Measurements from ENCODE around the gene GPATCH4. TPM values are rescaled to one million over a fixed set of nuclear protein-coding genes. Genes with fewer than 3 reads are reported as not detected.
"Not testable (repeated sequence)": the region's sequence is repeated elsewhere in the genome, so short reads cannot be mapped to it uniquely, and the experiment has no call there.

Gene GPATCH4
- total RNA-seq, 1 donor: 11.8 TPM

DNA sequence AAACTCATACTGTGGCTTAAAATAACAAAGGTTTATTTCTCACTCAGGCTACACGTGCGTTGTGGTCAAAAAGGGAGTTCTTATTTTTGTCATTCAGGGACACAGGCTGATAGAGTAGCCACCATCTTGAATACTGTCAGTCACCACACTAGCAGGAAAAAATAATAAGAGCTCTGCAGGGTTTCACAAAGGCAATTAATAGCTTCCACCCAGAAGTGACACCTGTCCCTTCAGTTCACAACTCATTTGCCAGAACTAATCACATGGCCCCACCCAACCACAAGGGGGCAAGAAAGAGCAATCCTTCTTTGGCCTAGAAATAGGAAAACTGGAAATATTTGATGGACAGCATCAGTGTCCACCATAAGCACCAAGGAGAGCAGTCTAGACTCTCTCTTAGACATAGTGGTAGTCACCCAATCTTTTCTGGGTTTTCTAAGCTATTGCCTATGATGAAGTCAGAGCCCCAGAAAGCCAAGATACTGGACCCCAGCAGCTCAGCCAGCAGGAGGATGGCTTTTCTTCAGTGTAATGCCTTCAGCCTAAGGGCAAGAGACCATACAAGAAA is 26.1 kb upstream of the GPATCH4 start:
- peak in 1 of 3 donors; percentile 64 for DNase-seq (ENCODE audit: low read depth in 2 of 3, low spot score in 2 of 3)

DNA sequence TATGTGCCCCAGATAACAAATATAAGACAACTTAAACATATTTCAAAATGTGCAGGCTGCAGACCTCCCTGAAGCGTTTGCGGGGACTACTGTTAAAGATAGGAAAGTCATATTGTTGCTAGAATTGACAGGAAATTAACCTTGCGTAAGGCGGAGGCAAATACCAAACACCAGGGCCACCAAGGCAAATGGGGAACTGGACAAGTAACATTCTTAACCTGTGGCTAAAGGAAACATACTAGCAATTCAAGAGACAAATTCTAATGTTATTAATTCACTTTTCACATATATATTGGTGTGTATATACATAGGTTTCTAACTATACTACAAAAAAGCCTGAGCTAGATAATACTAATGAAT is 24.8 kb upstream of the GPATCH4 start:
- DNase-seq (ENCODE audit: low read depth in 2 of 3, low spot score in 2 of 3): no peak

DNA sequence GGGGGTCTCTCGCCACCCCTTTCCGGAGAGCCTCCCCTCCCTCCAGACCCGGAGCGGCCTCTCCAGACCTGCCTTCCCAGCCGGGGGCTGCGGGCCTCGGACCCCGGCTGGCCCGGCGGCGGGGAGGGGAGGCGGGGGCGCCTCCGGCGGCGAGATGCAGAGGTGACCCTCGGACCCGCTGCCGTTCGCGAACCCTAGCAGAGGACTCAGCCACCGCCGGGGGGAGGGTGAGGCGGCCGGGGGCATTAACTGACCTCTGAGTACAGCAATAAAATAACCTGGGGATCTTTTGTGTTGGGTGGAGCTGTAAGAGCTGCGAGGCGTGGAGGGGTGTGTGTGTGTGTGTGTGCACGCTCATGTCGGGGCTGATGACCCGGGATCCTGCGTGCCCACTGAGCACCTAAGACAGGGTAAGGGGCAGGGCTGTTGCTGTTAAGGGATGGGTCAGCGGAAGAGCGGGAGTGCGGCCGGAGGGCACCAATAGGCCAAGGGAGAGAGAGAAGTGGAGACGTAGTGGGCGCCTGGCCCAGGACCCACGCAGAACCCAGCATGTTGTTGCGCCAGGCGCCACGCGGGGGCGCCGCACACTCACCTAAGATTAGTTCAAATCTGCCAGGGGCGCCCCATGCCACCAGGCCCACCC is 24.3 kb upstream of the GPATCH4 start:
- peak; percentile 60 to 78 (median 67) for DNase-seq (ENCODE audit: low read depth in 2 of 3, low spot score in 2 of 3)

DNA sequence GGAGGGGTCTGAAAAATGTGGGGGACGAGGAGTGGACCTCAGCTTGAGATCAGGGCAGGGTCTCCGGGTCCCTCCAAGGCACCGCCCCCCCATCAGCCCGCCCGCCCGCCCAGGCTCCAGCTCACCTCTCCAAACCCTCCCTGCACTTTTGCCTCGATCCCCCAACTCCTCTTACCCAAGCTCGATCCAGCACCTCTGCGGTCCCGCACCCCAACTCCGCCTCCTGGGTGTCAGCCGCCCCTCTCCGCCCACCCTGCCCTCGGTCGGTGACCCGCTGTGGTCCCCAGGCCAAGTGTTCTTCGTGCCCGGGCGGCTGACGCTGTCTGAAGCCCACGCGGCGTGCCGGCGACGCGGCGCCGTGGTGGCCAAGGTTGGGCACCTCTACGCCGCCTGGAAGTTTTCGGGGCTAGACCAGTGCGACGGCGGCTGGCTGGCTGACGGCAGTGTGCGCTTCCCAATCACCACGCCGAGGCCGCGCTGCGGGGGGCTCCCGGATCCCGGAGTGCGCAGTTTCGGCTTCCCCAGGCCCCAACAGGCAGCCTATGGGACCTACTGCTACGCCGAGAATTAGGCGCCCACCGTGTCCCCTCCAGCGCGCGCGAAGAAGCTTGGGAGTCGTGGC is 23.6 kb upstream of the GPATCH4 start:
- no peak for DNase-seq (ENCODE audit: low read depth in 2 of 3, low spot score in 2 of 3)

DNA sequence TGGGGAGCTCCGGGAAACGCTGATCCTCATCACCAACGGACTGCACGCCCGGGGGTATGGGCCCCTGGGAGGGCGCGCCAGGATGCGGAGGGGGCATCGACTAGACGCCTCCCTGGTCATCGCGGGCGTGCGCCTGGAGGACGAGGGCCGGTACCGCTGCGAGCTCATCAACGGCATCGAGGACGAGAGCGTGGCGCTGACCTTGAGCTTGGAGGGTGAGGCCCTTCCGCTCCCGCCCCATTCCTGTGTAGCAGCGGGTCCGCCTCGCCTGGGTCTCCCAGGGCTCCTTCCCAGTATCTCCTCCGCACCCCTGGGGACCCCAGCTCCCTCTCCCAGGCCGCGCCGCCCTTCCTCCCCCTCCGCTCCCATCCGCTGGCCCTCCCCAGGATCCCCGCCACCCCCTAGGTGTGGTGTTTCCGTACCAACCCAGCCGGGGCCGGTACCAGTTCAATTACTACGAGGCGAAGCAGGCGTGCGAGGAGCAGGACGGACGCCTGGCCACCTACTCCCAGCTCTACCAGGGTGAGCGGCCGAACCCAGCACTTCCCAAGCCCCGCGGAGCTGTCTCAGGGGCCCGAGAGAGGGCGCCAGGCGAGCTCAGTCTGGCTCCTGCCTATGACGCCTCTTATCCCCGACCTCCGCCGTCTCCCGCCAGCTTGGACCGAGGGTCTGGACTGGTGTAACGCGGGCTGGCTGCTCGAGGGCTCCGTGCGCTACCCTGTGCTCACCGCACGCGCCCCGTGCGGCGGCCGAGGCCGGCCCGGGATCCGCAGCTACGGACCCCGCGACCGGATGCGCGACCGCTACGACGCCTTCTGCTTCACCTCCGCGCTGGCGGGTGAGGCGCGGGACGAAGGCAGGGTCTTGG is 22.9 kb upstream of the GPATCH4 start:
- DNase-seq (ENCODE audit: low read depth in 2 of 3, low spot score in 2 of 3): peak in 1 of 3 donors; percentile 56

DNA sequence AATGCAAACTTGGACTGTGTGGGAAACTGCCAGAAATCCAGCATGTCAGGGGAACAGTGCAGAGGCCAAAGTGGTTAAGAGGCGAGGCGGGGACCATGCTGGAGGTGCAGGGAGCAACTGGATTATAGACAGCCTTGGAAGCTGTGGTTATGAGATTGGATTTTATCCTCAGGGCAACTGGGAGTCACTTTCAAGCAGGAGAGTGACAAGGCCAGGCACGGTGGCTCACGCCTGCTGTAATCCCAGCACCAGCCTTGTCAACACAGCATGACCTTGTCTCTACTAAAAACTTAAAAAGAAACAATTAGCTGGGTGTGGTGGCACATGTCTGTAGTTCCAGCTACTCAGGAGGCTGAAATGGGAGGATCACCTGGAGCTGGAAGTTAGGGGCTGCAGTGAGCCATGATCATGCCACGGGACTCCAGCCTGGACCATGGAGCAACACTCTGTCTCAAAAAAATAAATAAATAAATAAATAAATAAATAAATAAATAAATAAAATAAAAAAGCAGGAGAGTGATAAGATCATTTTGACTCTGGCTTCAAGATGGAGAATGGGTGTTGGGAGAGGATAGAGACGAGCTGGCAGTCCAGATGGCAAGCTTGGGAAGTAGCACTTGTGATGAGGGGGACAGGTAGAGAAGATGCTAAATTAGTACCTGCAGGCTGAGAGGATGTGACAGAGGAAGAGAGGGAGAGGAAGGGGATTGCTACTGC is 21.5 kb upstream of the GPATCH4 start:
- no peak for DNase-seq (ENCODE audit: low read depth in 2 of 3, low spot score in 2 of 3)

DNA sequence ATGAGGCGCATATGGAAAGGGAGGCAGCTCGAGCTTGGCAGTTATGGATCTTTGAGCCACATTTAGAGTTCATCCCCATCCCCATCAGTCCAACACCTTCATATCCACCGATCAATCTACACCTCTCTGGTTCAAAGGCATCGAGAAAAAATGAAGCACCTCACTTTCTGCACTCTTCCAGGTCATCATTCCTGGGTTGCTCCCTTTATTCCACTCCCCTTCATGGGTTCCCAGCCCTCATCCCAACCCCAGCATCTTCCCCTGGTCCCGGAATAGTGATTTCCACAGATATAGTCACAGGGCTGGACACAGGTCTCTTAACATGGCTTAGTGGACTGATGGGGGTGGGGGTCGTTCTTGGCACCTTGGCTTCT is 18.3 kb upstream of the GPATCH4 start:
- DNase-seq (ENCODE audit: low read depth in 2 of 3, low spot score in 2 of 3): no peak

DNA sequence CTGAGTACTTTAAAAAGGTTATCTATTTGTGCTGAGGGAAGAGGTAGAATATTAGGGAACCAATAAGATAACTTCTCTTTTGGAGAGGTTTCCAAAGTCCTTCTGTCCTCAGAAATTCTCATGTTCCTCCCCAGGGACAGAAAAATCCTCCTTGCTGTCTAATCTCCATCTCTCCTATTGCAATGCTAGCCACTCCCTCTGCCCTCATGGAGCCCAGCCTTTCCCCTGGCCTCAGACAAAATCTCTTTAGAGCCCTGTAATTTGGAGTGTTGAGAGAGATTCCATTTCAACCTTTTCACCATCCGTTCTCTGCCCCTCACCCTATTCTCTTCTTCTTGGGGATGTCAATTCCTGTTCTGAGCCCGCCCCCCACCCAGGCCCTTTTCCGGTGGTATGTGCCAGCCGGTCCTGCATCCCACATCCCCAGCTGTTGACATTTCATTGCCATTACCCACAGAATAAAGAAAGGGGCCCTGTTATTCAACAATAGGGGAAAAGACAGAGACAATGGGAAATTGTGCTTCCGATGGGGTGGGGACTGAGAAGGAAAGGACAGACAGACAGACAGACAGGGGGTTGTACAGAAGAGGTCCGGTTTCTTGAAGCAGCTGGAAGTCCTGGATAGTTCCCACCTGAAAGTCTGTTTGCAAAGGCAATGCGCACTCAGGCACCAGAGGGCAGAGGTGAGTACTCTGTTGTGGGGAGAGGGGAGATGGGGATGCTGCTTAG is 17.7 kb upstream of the GPATCH4 start, which contains the start of gene HAPLN2:
TSS of gene HAPLN2 (plus strand) at position 563 of the 729 bp plus-strand sequence. CDS start 4,076 bp downstream, outside the sequence.
- peak in 1 of 3 donors; percentile 56 for DNase-seq (ENCODE audit: low read depth in 2 of 3, low spot score in 2 of 3)

DNA sequence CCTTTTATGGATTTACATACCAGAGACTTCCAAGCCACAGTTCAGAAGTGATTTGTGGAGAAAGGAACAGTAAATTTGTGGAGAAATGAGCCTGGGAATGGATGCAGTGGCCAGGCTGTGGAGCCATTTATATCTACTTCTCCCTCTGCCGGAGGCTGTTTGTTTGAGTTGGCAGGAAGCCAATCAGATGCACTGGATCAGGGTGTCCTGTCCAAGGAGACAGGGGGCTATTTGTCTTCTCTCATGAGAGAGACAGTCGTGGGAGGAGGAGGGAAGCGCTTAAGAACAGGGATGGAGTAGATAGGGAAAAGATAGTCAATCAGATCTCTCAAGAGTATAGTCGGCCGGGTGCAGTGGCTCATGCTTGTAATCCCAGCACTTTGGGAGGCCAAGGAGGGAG is 15.2 kb upstream of the GPATCH4 start:
- DNase-seq (ENCODE audit: low read depth in 2 of 3, low spot score in 2 of 3): peak in 1 of 3 donors; percentile 31

DNA sequence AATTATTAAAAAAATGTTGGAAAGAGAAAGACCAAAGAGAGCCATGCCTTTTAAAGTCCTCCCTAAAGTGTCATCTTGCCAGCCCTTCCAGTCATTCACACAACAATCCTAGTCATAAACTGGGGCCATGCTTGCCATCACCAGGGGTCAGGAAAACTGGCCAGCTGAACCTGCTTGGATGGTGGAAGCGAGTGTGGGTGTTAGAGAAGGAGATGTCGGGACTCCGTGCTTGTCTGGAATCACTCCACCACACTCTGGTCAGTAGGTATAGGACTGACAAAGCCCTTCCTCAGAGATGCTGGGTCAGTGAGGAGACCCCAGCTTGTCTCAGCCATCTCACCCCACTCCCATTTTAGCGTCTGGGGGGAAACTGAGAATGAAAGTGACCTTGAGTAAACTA is 14.7 kb upstream of the GPATCH4 start:
- no peak for DNase-seq (ENCODE audit: low read depth in 2 of 3, low spot score in 2 of 3)

DNA sequence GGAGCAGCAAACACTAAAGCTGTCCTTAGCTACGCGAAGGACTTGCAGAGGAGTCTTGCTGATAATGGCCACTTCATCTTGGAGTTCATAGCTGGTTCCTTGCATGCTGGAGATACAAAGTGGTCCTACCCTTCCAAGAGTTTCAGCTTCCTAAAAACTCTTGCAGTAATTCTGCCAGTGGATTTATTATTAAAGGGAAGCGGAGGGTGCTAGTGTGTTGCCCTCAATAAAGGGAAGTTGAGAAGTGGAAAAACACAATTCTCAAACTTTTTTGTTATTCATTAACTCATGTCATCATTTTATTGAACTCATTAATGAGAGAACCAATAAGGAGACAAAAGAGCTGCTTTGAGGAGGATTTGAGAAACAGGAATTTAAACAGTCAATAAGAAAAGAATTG is 11.4 kb upstream of the GPATCH4 start:
- no peak for DNase-seq (ENCODE audit: low read depth in 2 of 3, low spot score in 2 of 3)

DNA sequence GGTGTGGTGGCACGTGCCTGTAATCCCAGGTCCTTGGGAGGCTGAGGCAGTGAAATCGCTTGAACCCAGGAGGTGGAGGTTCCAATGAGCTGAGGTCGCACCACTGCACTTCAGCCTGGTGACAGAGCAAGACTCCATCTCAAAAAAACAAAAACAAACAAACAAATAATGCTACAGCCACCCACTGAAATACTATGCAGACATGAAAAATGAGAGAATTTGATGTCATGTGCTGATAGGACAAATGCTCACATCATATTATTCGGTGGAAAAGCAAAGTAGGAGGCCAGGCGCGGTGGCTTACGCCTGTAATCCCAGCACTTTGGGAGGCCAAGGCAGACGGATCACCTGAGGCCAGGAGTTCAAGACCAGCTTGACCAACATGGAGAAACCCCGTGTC is 8.8 kb upstream of the GPATCH4 start:
- DNase-seq (ENCODE audit: low read depth in 2 of 3, low spot score in 2 of 3): not testable (repeated sequence)

DNA sequence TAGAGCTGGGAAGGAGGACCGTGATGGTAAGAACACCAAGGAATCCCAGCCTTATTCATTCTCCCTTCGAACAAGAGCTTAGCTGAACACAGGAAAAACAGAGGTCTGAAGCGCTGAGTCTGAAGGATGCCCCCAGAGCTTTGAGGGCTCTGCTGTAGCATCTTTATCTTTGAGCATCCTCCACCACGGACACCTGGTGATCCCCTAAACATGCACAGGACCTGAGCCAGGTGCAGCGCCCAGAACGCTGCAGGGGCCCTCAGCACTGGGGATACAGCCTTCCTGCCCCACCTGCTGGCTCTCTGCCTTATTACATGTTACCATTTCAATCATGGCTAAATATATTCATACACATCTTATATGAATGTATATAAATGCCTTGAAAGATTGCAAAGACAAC is 7.7 kb upstream of the GPATCH4 start:
- peak in 2 of 3 donors; percentile 45 to 63 for DNase-seq (ENCODE audit: low read depth in 2 of 3, low spot score in 2 of 3)

DNA sequence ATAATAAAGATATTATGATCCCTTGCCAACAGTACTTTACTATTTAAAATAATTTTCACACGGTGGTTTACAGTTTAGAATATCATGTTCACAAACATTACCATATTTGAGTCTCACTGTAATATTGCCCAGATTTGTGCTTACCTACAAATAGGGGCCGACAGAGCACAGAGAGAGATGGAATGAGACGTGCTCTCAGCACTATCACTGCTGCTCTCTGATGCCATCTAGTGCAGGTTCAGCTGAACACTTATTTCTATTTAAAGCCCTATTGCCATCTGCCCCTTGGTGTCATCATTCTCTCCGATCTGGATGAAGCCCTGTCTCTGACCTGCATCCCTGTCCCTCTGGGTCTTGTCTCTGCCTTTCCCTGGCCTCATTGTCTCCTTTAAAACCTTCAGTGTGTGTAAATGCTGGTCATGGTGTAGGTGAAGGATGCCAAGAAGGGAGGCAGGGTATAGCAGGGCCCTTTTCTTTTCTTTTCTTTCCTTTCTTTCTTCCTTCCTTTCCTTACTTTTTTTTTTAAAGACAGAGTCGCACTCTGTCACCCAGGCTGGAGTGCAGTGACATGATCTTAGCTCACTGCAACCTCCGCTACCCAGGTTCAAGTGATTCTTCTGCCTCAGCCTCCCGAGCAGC is 6.9 kb upstream of the GPATCH4 start:
- DNase-seq (ENCODE audit: low read depth in 2 of 3, low spot score in 2 of 3): peak in 2 of 3 donors; percentile 76 to 86

DNA sequence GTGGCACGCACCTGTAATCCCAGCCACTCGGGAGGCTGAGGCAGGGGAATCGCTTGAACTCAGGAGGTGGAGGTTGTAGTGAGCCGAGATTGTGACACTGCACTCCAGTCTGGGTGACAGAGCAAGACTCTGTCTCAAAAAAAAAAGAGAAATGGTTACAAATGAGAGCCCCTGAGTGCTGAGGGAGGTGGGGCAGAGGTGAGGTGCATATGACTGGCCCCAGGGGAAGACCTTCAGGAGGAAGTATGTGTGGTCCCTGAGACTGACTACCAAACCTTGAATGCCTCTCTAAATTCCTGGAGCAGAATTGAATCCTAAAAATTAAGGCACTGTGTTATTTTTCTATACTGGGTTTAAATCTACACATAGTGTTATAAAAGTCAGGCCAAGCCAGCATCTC is 6.1 kb upstream of the GPATCH4 start:
- DNase-seq (ENCODE audit: low read depth in 2 of 3, low spot score in 2 of 3): not testable (repeated sequence)

DNA sequence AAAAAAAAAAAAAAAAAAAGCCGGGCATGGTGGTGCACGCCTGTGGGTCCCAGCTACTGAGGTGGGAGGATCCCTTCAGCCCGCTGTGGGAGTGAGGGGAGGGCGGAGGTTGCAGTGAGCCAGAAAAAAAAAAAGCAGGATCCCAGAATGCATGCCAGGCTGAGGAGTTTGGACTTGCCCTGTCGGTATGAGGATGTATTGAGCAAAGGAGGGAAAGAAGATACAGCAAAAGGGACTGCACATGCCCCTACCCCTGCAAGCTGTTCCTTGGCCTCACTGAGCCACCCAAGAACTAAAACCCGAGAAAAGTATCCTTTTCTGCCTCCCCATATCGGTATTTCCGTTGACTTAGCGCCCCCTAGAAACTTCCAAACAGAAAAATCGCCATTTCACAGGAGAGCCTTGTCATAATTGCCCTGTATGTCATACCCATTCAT is 1.3 kb upstream of the GPATCH4 start:
- DNase-seq (ENCODE audit: low read depth in 2 of 3, low spot score in 2 of 3): no peak

DNA sequence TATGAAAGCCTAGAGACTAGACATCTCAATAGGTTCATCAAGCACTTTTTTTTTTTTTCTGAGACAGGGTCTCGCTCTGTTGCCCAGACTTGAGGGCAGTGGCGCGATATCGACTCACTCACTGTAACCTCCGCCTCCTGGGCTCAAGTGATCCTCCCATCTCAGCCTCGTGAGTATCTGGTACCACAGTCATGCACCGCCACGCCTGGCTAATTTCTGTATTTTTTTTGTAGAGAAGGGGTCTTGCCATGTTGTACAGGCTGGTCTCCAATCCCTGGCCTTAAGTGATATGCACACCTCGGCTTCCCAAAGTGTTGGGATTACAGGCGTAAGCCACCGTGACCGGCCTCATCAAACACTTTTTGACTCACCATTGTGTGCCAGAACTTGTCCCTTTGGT is 613 bp upstream of the GPATCH4 start:
- no peak for DNase-seq (ENCODE audit: low read depth in 2 of 3, low spot score in 2 of 3)

DNA sequence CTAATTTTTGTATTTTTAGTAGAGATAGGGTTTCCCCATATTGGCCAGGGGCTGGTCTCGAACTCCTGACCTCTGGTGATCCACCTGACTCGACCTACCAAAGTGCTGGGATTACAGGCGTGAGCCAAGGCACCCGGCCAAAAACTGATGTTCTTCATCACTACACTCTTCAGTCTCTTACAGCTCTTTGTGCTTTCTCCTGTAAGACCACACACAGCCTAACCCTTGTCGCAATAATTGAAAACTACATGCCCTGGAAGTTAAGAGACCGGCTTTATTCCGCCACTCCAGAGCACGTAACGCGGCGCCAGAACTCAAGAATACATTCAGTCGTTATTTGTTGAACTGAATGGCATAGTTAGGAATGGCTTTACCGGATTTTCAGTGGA is 552 bp downstream of the GPATCH4 start:
- DNase-seq (ENCODE audit: low read depth in 2 of 3, low spot score in 2 of 3): no peak

DNA sequence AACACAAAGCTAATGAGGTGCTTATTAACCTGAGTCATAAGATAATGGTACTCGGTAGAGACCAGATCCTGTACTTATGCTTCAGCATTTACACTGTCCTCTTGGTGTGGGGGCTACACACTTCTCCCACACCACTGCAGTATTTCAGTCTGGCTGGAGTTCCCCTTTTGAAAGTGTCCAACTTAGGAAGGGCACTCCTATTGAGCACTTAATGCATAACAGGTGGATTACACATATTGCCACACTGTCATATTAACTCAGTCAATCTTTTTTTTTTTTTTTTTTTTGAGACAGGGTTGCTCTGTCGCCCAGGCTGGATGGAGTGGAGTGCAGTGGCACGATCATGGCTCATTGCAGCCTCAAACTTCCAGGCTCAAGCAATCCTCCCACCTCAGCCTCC is 1.5 kb downstream of the GPATCH4 start:
- DNase-seq (ENCODE audit: low read depth in 2 of 3, low spot score in 2 of 3): peak in 2 of 3 donors; percentile 68 to 83
